LNCaP clone FGC (cell line): ENCODE results near the gene RXRA.

ENCODE experiments used
- DNase-seq: peaks from one replicate; pipeline ENCODE4 v3.0.0-alpha.2; 2011; ENCODE audit warnings: low read depth
- H3K4me3 ChIP-seq: 2 replicates; pipeline ENCODE4 v1.5.1; 2011; ENCODE audit warnings: mild to moderate bottlenecking, low read depth, low read length, control low read depth
- CTCF ChIP-seq: IDR thresholded peaks from 2 replicates; pipeline ENCODE4 v1.5.1; 2012; ENCODE audit warnings: mild to moderate bottlenecking; ENCODE audit not compliant: control insufficient read depth, insufficient read depth; ENCODE audit errors: extremely low read depth

Gene RXRA

GRCh38 chr9:134381272-134381661 lies 55.0 kb downstream of the RXRA start:
- DNase-seq, result no peak
- H3K4me3 ChIP-seq, result no peak overlapping the region
- no peak for TF ChIP-seq CTCF

- DNase-seq, result no peak
- no peak for TF ChIP-seq CTCF
- no peak overlapping the region for H3K4me3 ChIP-seq
Measured at GRCh38 chr9:134381671-134382516, 55.6 kb downstream of the RXRA start.

GRCh38 chr9:134382733-134383132 lies 56.5 kb downstream of the RXRA start:
- no peak for TF ChIP-seq CTCF
- no peak for DNase-seq
- no peak overlapping the region for H3K4me3 ChIP-seq

GRCh38 chr9:134383148-134383547 lies 56.9 kb downstream of the RXRA start:
- TF ChIP-seq CTCF, result no peak
- no peak overlapping the region for H3K4me3 ChIP-seq
- DNase-seq, result no peak

- H3K4me3 ChIP-seq, result no peak overlapping the region
- no peak for TF ChIP-seq CTCF
- DNase-seq, result no peak
Measured at GRCh38 chr9:134384811-134385479, 58.7 kb downstream of the RXRA start.

- H3K4me3 ChIP-seq, result no peak overlapping the region
- no peak for DNase-seq
- no peak for TF ChIP-seq CTCF
Measured at GRCh38 chr9:134385915-134386314, 59.7 kb downstream of the RXRA start.
